Motor neuron (in vitro differentiated cells): ENCODE results near the gene PSAPL1. TPM values are rescaled to one million over a fixed set of nuclear protein-coding genes. Genes with fewer than 3 reads are reported as not detected.
A peak's percentile ranks its signal among the peaks of the same experiment; 100 is the strongest.

Experiments used
- ATAC-seq, 8 experiments: fragments of 200-7000 bp; cut with Tn5 transposase; replicated peaks in 6 of 8; 2 replicates each; pipeline ENCODE4 v1.8.0; 2021; ENCODE audit warnings: mild to moderate bottlenecking in 8 of 8, moderate library complexity in 8 of 8
- H3K27ac ChIP-seq, 2 donors: fragments of 250-450 bp; sonication (Bioruptor Pico); 2 replicates each; pipeline ENCODE4 v1.9.0; 2021; ENCODE audit warnings: antibody characterized with exemption in 2 of 2, mild to moderate bottlenecking in 2 of 2, moderate library complexity in 1 of 2
- H3K4me1 ChIP-seq, 2 donors: fragments of 250-450 bp; sonication (Bioruptor Pico); replicated peaks in 1 of 2; 2 replicates each; pipeline ENCODE4 v1.6.1; 2021; ENCODE audit warnings: antibody characterized with exemption in 2 of 2, mild to moderate bottlenecking in 2 of 2, moderate library complexity in 1 of 2
- H3K4me3 ChIP-seq, 5 donors: fragments of 250-450 bp; sonication (Bioruptor Pico); 2 replicates each; pipeline ENCODE4 v1.9.0; 2021; ENCODE audit warnings: antibody characterized with exemption in 5 of 5, mild to moderate bottlenecking in 5 of 5, moderate library complexity in 4 of 5
- WGBS, 10 experiments: fragments of 450-650 bp; shearing (Covaris generic); methylation state at CpG; one replicate each; pipeline ENCODE4 v1.0.0; 2022; 5-methylcytosine and 5-hydroxymethylcytosine counted together
- in situ Hi-C, 9 experiments: fragments of 400-800 bp; cut with MboI; loops; one replicate each; pipeline ENCODE4 v1.15.0; 2021; ENCODE audit warnings: low sequenced_read_pairs in 9 of 9, low pct_unique_long_range_greater_than_20kb in 2 of 9; ENCODE audit not compliant: unreplicated experiment in 9 of 9
- total RNA-seq, 8 experiments: library from RNA; unstranded; fragments of 300-600 nt; gene quantifications; 2 replicates each; pipeline versions ENCODE4 v1.2.3 to v1.2.4, GENCODE V29; 2022

Gene PSAPL1
- total RNA-seq, 8 experiments from 2014 or later: 0.08 to 0.72 (median 0.31) TPM; not detected in 1

GRCh38 chr4:7428261-7429068 lies 6.3 kb downstream of the PSAPL1 start:
- H3K27ac ChIP-seq: no peak overlapping the region
- peak in 3 of 8 experiments; percentile 22 to 25 (median 24) for ATAC-seq
- in situ Hi-C loops: no loop called here
- WGBS, 10 experiments: 0 to 100% (median 65%) methylated on average over 1 to 2 of the region's 16 CpGs; no CpG with 5 or more reads in 6 of the 10 experiments
- peaks cover 29% of the 10 kb centered on the region in 2 donors for H3K4me1 ChIP-seq
- H3K4me3 ChIP-seq: no peak overlapping the region

- peak in 1 of 8 experiments; percentile 6 for ATAC-seq
- Histone ChIP-seq H3K4me3 (no peak overlapping the region), H3K27ac (no peak overlapping the region), H3K4me1 (peaks cover 25 to 29% of the 10 kb centered on the region in 2 donors)
- in situ Hi-C loops: no loop called here
- WGBS, 10 experiments: 93% methylated on average over 3 of the region's 13 CpGs; no CpG with 5 or more reads in 9 of the 10 experiments
These were observed 6.9 kb downstream of the PSAPL1 start for GRCh38 chr4:7427831-7428260.

- Histone ChIP-seq H3K27ac (no peak overlapping the region), H3K4me3 (no peak overlapping the region), H3K4me1 (peaks cover 25 to 29% of the 10 kb centered on the region in 2 donors)
- 63 to 83% (median 75%) methylated on average over 1 to 7 of the region's 10 CpGs; no CpG with 5 or more reads in 4 of the 10 experiments for WGBS, 10 experiments
- in situ Hi-C loops: no loop called here
- peak in 4 of 8 experiments; percentile 16 to 65 (median 44) for ATAC-seq
These were observed 7.4 kb downstream of the PSAPL1 start for GRCh38 chr4:7427361-7427760.

GRCh38 chr4:7426525-7427171 lies 8.1 kb downstream of the PSAPL1 start:
- in situ Hi-C loops: no loop called here
- 20 to 100% (median 92%) methylated on average over 1 to 8 of the region's 20 CpGs; no CpG with 5 or more reads in 4 of the 10 experiments for WGBS, 10 experiments

GRCh38 chr4:7425591-7426468 lies 8.9 kb downstream of the PSAPL1 start:
- H3K4me1 ChIP-seq: peaks cover 23 to 29% of the 10 kb centered on the region in 2 donors
- in situ Hi-C loops: no loop called here
- no peak overlapping the region for H3K4me3 ChIP-seq
- no peak for ATAC-seq
- WGBS, 10 experiments: 65 to 90% (median 79%) methylated on average over 2 to 11 of the region's 28 CpGs; no CpG with 5 or more reads in 6 of the 10 experiments
- H3K27ac ChIP-seq: no peak overlapping the region

More at GRCh38 chr4:7426525-7427171, 8.1 kb downstream of the PSAPL1 start:
- H3K4me1 ChIP-seq: peaks cover 25 to 29% of the 10 kb centered on the region in 2 donors
- H3K4me3 ChIP-seq: no peak overlapping the region
- no peak for ATAC-seq
- no peak overlapping the region for H3K27ac ChIP-seq

GRCh38 chr4:7425124-7425523 lies 9.6 kb downstream of the PSAPL1 start:
- Histone ChIP-seq H3K4me1 (peaks cover 18 to 22% of the 10 kb centered on the region in 2 donors), H3K4me3 (no peak overlapping the region), H3K27ac (no peak overlapping the region)
- no peak for ATAC-seq
- 60 to 100% (median 87%) methylated on average over 1 to 13 of the region's 13 CpGs; no CpG with 5 or more reads in 3 of the 10 experiments for WGBS, 10 experiments
- in situ Hi-C loops: no loop called here

GRCh38 chr4:7424553-7425111 lies 10.1 kb downstream of the PSAPL1 start:
- 65 to 100% methylated on average over 1 to 7 of the region's 18 CpGs; no CpG with 5 or more reads in 8 of the 10 experiments for WGBS, 10 experiments
- H3K4me1 ChIP-seq: peaks cover 14 to 17% of the 10 kb centered on the region in 2 donors

GRCh38 chr4:7423801-7424552 lies 10.8 kb downstream of the PSAPL1 start:
- H3K4me1 ChIP-seq: peaks cover 14 to 16% of the 10 kb centered on the region in 2 donors
- H3K27ac ChIP-seq: no peak overlapping the region
- WGBS, 10 experiments: 16 to 88% (median 83%) methylated on average over 2 to 10 of the region's 17 CpGs; no CpG with 5 or more reads in 5 of the 10 experiments
- peak in 2 of 8 experiments; percentile 59 to 61 for ATAC-seq
- H3K4me3 ChIP-seq: no peak overlapping the region
- in situ Hi-C loops: no loop called here

More at GRCh38 chr4:7424553-7425111, 10.1 kb downstream of the PSAPL1 start:
- no peak for ATAC-seq
- H3K27ac ChIP-seq: no peak overlapping the region
- H3K4me3 ChIP-seq: no peak overlapping the region
- in situ Hi-C loops: no loop called here

GRCh38 chr4:7423391-7423790 lies 11.3 kb downstream of the PSAPL1 start:
- Histone ChIP-seq H3K4me3 (no peak overlapping the region), H3K4me1 (peaks cover 12 to 14% of the 10 kb centered on the region in 2 donors), H3K27ac (no peak overlapping the region)
- in situ Hi-C loops: no loop called here
- ATAC-seq: peak in 1 of 8 experiments; percentile 33
- 0 to 80% (median 53%) methylated on average over 1 to 5 of the region's 5 CpGs; no CpG with 5 or more reads in 3 of the 10 experiments for WGBS, 10 experiments

- peaks cover 7 to 9% of the 10 kb centered on the region in 2 donors for H3K4me1 ChIP-seq
- H3K4me3 ChIP-seq: no peak overlapping the region
- WGBS, 10 experiments: 80% methylated on average over 1 of the region's 9 CpGs; no CpG with 5 or more reads in 9 of the 10 experiments
- in situ Hi-C loops: no loop called here
- no peak for ATAC-seq
- no peak overlapping the region for H3K27ac ChIP-seq
These were observed 11.9 kb downstream of the PSAPL1 start for GRCh38 chr4:7422898-7423180.

GRCh38 chr4:7422151-7422897 lies 12.4 kb downstream of the PSAPL1 start:
- 100% methylated on average over 2 to 3 of the region's 19 CpGs; no CpG with 5 or more reads in 7 of the 10 experiments for WGBS, 10 experiments
- no peak overlapping the region for H3K4me3 ChIP-seq
- no peak for ATAC-seq
- in situ Hi-C loops: no loop called here
- H3K27ac ChIP-seq: no peak overlapping the region
- peaks cover 3 to 4% of the 10 kb centered on the region in 2 donors for H3K4me1 ChIP-seq
